Activated CD8-positive, alpha-beta memory T cell treated with anti-CD3 and anti-CD28 coated beads, Interleukin-2, amount 50 U/mL, for 24 hours (primary cell): ENCODE results near the gene LYPD3.

Source experiments
- DNase-seq: peaks from one replicate; pipeline ENCODE4 v3.0.0-alpha.2; 2020; ENCODE audit errors: extremely low read depth

Gene LYPD3

DNA sequence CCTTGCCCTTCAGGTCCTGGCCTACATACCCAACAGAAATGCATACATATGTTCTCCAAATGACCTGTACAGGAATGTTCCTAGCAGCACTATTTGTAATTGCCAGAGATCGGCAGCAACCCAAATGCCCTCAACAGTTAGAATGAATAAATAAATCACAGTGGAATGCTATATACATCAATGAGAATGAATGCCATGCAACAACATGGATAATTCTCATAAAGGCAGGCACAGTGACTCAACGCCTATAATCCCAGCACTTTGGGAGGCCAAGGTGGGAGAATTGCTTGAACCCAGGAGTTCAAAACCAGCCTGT lies 32.1 kb downstream of the LYPD3 start:
- no peak for DNase-seq

DNA sequence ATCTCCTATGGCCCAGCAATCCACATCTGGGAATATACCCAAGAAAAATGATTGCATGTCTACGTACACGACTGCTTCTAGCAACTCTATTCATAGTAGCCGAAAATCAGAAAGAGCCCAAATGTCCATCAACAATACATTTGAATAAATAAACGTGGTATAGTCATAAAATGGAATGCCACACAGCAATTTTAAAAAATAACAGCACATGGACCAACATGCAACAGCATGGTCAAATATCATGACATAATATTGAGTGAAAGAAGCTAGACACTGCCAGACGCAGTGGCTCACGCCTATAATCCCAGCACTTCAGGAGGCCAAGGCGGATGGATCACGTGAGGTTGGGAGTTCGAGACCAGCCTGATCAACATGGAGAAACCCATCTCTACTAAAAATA lies 34.4 kb downstream of the LYPD3 start:
- no peak for DNase-seq

DNA sequence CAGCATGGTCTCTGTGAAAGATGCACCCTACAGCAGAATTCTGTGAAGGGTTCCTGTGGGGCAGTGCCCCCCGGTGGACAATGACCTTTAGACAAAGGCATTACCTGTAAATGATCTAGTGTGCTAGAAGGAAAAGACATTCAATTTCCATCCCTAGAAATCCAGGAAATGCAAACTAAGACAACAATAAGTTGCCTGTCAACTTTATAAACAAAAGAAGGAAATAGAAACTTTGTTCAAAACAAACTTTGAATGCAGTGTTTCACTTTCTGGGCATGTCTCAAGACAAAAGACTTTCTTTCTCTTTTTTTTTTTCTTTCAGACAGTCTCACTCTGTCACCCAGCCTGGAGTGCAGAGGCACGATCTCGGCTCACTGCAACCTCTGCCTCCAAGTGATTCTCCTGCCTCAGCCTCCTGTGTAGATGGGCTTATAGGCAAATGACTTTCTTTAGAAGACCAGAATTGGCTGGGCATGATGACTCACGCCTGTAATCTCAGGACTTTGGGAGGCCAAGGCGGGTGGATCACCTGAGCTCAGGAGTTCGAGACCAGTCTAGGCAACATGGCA lies 35.2 kb downstream of the LYPD3 start:
- DNase-seq, result no peak

DNA sequence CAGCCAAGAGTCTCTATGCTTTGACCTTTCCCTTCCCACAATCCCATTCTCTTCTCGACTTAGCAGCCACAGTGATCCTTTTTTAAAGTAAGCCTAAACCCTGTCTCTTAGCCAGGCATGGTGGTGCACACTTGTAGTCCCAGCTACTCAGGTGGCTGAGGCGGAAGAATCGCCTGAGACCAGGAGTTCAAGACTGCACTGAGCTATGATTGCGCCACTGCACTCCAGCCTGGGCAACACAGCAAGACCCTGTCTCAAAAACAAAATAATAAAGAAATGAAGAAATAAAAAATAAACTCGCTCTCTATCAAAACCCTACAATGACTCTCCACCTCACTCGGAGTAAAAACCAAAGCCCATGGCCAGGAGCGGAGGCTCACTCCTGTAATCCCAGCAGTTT lies 36.0 kb downstream of the LYPD3 start:
- no peak for DNase-seq

DNA sequence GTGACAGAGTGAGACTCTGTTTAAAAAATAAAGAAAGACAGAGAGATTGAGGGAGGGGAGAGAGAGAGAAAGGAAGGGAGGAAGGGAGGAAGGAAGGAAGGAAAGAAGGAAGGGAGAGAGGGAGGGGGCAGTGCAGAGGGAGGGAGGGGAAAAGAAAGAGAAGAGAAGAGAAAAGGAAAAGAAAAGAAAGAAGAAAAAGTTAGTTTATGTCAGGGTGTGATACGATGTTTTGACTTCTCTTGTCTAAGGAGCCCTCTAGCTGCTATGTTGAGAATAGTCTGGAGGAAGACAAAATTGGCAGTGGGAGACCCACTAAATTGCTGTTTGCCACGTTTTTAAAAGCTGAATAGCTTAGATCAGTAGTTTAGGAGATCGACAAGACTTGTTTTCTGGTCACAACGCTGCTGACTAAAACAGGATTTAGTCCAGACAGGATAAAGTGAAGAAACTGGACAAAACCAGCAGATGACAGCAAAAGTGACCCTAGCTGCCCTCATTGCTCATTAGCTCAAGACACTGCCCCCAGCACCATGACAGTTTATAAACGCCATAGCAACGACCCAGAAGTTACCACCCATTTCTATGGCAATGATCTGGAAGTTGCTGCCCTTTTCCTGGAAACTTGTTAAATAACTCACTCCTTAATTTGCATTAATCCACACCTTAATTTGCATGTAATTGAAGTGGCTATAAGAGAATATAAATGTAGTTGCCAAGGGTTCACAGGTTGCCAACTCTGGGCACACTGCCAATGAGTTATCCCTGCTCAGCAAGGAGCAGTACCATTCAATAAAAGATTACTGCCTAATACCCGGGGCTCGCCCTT lies 39.6 kb downstream of the LYPD3 start:
- DNase-seq, result no peak

DNA sequence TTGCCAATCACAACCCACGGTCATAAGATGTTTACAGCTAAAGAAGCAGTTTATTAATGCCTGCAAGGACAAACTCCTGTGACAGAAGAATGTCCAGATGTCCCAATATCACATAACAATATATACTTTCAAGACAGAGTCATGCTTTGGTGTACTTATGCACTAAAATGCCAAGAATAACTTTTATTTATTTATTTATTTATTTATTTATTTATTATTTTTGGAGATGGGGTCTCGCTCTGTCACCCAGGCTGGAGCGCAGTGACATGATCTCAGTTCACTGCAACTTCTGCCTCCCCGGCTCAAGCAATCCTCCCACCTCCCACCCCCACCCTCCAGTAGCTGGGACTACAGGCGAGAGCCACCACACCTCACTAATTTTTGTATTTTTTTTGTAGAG lies 41.6 kb downstream of the LYPD3 start:
- DNase-seq, result no peak

DNA sequence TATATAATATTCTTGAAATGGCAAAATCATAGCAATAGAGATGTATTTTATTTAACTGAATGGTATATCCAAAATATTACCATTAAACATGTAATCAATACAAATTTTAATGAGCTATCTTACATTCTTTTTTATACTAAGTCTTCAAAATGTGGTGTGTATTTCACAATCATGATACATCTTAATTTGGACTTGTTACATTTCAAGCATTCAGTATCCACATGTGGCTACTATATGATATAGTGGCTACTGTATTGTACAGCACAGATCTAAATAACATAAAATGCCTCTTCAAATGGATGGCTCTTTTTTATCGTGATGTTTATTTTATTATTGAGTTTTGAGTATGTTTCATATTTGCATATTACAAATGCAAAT lies 42.7 kb downstream of the LYPD3 start:
- DNase-seq, result no peak

DNA sequence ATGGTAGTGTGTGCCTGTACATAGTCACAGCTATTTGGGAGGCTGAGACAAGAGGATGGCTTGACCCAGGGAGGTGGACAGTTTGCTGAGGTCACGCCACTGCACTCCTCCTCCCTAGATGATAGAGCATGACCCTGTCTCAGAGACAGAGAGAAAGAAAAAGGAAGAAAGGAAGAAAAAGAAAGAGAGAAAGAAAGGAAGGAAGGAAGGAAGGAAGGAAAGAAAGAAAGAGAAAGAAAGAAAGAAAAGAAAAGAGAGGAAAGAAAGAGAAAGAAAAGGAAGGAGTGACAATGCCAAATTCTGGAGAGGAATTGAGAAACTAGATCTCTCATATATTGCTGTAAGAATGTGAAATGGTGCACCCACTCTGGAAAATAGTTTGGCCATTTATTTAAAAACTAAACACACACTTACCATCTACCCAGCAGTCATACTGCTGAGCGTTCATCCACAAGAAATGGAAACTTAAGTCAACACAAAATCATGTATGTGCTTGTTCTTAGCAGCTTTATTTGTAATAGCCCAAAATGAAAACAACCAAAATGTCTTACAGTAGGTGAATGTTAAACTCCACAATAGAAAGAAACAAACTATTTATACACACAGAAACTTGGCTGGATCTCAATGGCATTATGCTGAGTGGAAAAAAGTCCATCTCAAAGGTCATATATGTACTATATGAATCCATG lies 43.3 kb downstream of the LYPD3 start:
- no peak for DNase-seq

DNA sequence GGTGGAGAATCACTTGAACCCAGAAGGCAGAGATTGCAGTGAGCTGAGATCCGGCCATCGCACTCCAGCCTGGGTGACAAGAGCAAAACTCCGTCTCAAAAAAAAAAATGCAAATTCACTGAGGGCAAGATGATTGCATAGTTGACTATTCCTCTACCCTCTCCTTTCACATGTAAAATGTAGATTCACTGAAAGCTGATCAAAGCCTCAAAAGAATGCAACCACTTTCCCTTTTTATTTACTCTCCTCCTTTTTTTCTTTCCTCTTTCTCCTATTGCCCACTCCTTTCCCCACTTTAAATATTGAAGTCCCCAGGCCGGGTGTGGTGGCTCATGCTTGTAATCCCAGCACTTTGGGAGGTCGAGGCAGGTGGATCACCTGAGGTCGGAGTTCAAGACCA lies 44.5 kb downstream of the LYPD3 start:
- no peak for DNase-seq

DNA sequence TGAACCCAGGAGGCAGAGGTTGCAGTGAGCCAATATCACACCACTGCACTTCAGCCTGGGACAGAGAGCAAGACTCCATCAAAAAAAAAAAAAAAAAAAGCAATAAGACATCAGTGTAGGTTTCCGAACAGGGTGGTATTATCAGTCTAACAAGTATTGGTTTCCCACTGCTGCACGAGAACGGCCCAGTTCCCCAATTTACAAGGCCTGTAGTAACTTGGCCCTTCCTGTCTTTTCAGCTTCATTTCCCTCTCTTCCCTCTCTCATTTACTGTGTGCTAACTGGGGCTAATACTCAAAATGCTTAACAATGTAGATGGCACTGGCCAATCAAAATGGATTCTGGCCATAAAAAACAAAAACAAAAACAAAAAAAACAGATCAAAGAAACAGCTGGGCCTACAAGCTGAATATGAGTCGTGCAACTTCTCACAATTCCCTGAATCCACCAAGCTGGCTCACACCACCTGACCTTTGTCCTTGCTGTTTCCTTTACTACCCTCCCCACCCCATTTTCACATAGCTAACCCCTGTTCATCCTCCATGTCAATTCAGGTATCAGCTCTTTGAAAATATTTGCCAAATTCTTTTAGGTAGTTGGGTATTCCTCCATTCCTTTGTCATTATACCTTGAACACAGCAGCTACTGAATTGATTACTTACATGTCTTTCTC lies 48.3 kb downstream of the LYPD3 start:
- DNase-seq, result no peak

DNA sequence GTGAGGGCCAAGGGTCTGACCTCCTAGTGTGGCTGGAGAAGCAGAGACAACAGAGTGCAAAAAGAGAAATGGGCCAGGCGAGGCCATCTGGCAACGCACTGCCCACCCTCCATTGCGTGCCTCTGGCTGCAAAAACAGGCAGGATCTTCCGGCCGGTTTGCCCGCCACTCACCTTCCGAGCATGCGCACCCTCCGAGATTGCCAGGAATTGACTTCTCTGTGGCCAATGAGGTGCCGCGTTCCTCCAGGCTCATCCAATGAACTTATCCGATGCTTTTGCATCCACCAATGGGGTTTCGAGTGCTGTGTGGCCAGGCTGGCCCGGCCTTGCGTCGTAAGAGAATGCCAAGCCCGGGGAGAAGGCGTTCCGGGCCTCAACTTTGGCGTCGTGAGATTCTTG lies 50.9 kb downstream of the LYPD3 start, which contains the start of gene TEX101:
Gene TEX101, plus strand, starts transcription at position 337 of the 400 bp plus-strand sequence. CDS start 1,030 bp downstream, outside the sequence.
- DNase-seq, result no peak

DNA sequence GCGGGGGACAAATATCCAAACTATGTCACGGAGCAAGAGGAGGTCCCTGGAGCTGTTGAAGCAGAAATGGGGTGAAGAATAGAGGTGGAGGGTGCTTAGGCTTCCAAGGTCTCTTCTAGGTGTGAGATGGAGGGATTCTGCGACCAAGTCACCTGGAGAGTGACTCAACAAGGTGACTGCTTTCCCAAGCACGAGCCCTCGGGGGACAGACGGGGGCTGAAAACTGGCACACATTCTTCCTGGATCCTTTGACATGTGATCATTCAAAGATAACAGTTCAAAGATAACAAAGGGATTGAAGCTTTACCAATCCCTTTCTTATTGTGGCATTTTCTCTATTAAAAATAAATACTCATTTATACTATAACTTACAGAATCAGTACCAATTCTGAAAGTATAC lies 53.0 kb downstream of the LYPD3 start:
- DNase-seq, result no peak
